Adrenal gland (tissue), 12 donors: ENCODE results near the gene KDM4B. TPM values are rescaled to one million over a fixed set of nuclear protein-coding genes. Genes with fewer than 3 reads are reported as not detected.

Source experiments
- DNase-seq, 7 donors: peaks; one replicate each; pipeline ENCODE4 v3.0.0-alpha.2; 2019 to 2020
- H3K27ac ChIP-seq, 5 donors: fragments of 200-600 bp; sonication (generic) in 4 of 5; 1 replicate in 3 of 5; 2 replicates in 2 of 5; pipeline versions ENCODE4 v1.5.1 to v1.8.0; 2016 to 2020; ENCODE audit warnings: mild to moderate bottlenecking in 1 of 5
- H3K27me3 ChIP-seq: fragments of 200-600 bp; 2 replicates; pipeline ENCODE4 v1.8.0; 2021
- H3K36me3 ChIP-seq, 2 donors: fragments of 200-600 bp; replicated peaks in 1 of 2; 1 replicate in 1 of 2; 2 replicates in 1 of 2; pipeline versions ENCODE4 v1.5.1 to v1.8.0; 2018 to 2022
- H3K4me1 ChIP-seq, 2 donors: fragments of 200-600 bp; replicated peaks in 1 of 2; 1 replicate in 1 of 2; 2 replicates in 1 of 2; pipeline versions ENCODE4 v1.5.1 to v1.8.0; 2018 to 2021
- H3K4me3 ChIP-seq, 4 donors: fragments of 200-600 bp; sonication (generic) in 3 of 4; one replicate each; pipeline ENCODE4 v1.5.1; 2016 to 2018
- H3K9me3 ChIP-seq, 3 donors: fragments of 200-600 bp; sonication (generic) in 1 of 3; replicated peaks in 1 of 3; 1 replicate in 2 of 3; 2 replicates in 1 of 3; pipeline versions ENCODE4 v1.5.1 to v1.8.0; 2016 to 2021
- CTCF ChIP-seq, 6 experiments: fragments of 450-650 bp in 4 of 6; fragments of 200-600 bp in 2 of 6; sonication (generic) in 1 of 6; IDR thresholded peaks; 1 replicate in 5 of 6; 2 replicates in 1 of 6; pipeline versions ENCODE4 v1.5.1 to v1.8.0; 2016 to 2021; ENCODE audit warnings: antibody characterized with exemption in 6 of 6, mild to moderate bottlenecking in 2 of 6, moderate library complexity in 1 of 6
- POLR2A ChIP-seq, 2 donors: fragments of 450-650 bp; IDR thresholded peaks; one replicate each; pipeline ENCODE4 v1.6.1; 2017; ENCODE audit warnings: antibody characterized with exemption in 2 of 2, mild to moderate bottlenecking in 2 of 2, moderate library complexity in 1 of 2
- WGBS, 4 donors: extraction: QIAGEN DNeasy Blood & Tissue Kit in 2 of 4; methylation state at CpG; one replicate each; pipeline versions ENCODE4 v1.1.5 to v1.1.7; 2013 to 2017; 5-methylcytosine and 5-hydroxymethylcytosine counted together
- intact Hi-C, 2 donors: fragments of 100-400 bp; cut with DNase I; formaldehyde crosslinking; loops; one replicate each; pipeline versions ENCODE4 v1.14.1 to v1.15.0; 2022 to 2023
- polyA plus RNA-seq, 3 donors: library from polyadenylated mRNA; stranded (reverse); fragments of 200-250 nt in 2 of 3; fragments of 350-450 nt in 1 of 3; fragmentation: Illumina TruSeq in 1 of 3; extraction: RNeasy Lipid Tissue Mini Kit (QIAGEN cat#74804) in 1 of 3; gene quantifications; one replicate each; pipeline ENCODE4 v1.2.3, GENCODE V29; 2013 to 2014
- total RNA-seq, 9 donors: library from RNA; depleted of rRNA in 4 of 9; stranded (reverse); fragments of >200 nt in 4 of 9; fragments of 120-200 nt in 1 of 9; fragmentation: NEBNext Ultra II Directional in 1 of 9; extraction: Animal tissue kit (Norgen Biotek cat#: 25700) in 1 of 9; gene quantifications; one replicate each; pipeline versions ENCODE4 v1.1.0 to v1.2.4, GENCODE V29; 2013 to 2023
- donor health status: healthy with polysubstance abuse.
- donor health status: Bipolar disorder and iron deficiency.
- donor health status: DM: yes; HTN: yes; CAD: no.
- donor health status: DM: no; HTN: no; CAD: no.
- donor health status: DM: no; HTN: no; CAD: no.
- donor health status: DM: yes; HTN: yes; CAD: no.

KDM4B gene
- total and polyA plus RNA-seq, 12 donors: 9.8 to 65.1 (median 39.9) TPM

GRCh38 chr19:5030136-5030820, 61.4 kb downstream of the KDM4B start:
- Histone ChIP-seq H3K4me1 (peaks cover 9 to 35% of the 10 kb centered on the region in 2 donors), H3K27me3 (no peaks in the 10 kb centered on the region), H3K27ac (peak overlapping the region in 2 of 5 donors; percentile 40 to 57), H3K36me3 (peaks cover 0 to 20% of the 10 kb centered on the region in 2 donors), H3K9me3 (no peaks in the 10 kb centered on the region), H3K4me3 (no peak overlapping the region)
- 84 to 92% (median 87%) methylated on average over 3 to 15 of the region's 15 CpGs for WGBS, 4 donors
- TF ChIP-seq CTCF (IDR thresholded peaks at IDR 0.05) (no peak), POLR2A (IDR thresholded peaks at IDR 0.05) (no peak)
- no peak for DNase-seq
- intact Hi-C loops: loop anchor here in 1 of 2 donors (5.0 kb wide), 4 partner anchors 58 to 218 kb away; no protein-coding TSS in a partner anchor

GRCh38 chr19:5030822-5031221, 61.9 kb downstream of the KDM4B start:
- Histone ChIP-seq H3K36me3 (peaks cover 0 to 20% of the 10 kb centered on the region in 2 donors), H3K27ac (peak overlapping the region in 2 of 5 donors; percentile 57 to 70), H3K4me3 (no peak overlapping the region), H3K4me1 (peaks cover 14 to 40% of the 10 kb centered on the region in 2 donors), H3K27me3 (no peaks in the 10 kb centered on the region), H3K9me3 (no peaks in the 10 kb centered on the region)
- TF ChIP-seq POLR2A (IDR thresholded peaks at IDR 0.05) (no peak), CTCF (IDR thresholded peaks at IDR 0.05) (no peak)
- no peak for DNase-seq
- intact Hi-C loops: loop anchor here in 1 of 2 donors (5.0 kb wide), 4 partner anchors 59 to 219 kb away; no protein-coding TSS in a partner anchor
- 83 to 100% (median 96%) methylated on average over 1 to 13 of the region's 13 CpGs for WGBS, 4 donors

- Histone ChIP-seq H3K36me3 (peaks cover 0 to 20% of the 10 kb centered on the region in 2 donors), H3K9me3 (no peaks in the 10 kb centered on the region), H3K27ac (peak overlapping the region in 3 of 5 donors; percentile 31 to 78 (median 70)), H3K27me3 (no peaks in the 10 kb centered on the region), H3K4me1 (peaks cover 19 to 46% of the 10 kb centered on the region in 2 donors), H3K4me3 (no peak overlapping the region)
- DNase-seq: peak; percentile 83 to 93 (median 88)
- intact Hi-C loops: loop anchor here in 1 of 2 donors (5.0 kb wide), 4 partner anchors 59 to 219 kb away; no protein-coding TSS in a partner anchor
- TF ChIP-seq CTCF (IDR thresholded peaks at IDR 0.05) (peak; percentile 86 to 98 (median 95)), POLR2A (IDR thresholded peaks at IDR 0.05) (no peak)
- 20 to 53% (median 40%) methylated on average over 8 to 29 of the region's 29 CpGs for WGBS, 4 donors
Observed at GRCh38 chr19:5031231-5032100, 62.6 kb downstream of the KDM4B start.
